ENCODE measurements around the gene A1BG. TPM values are rescaled to one million over a fixed set of nuclear protein-coding genes. Genes with fewer than 3 reads are reported as not detected.
A peak's percentile ranks its signal among the peaks of the same experiment; 100 is the strongest.
"Not testable (repeated sequence)": the region's sequence is repeated elsewhere in the genome, so short reads cannot be mapped to it uniquely, and the experiment has no call there.

Gene A1BG
- total and polyA plus RNA-seq, 4 donors, result 1.2 to 53.4 (median 18.6) TPM

GRCh38 chr19:58350001-58350861, 3.1 kb downstream of the A1BG start:
- H3K9ac ChIP-seq (ENCODE audit: insufficient read depth in 1 of 2, low read length in 2 of 2), result no peak overlapping the region
- no peak overlapping the region for H3K27ac ChIP-seq (ENCODE audit: low read depth in 1 of 2, low read length in 1 of 2)
- no peak overlapping the region for H3K4me3 ChIP-seq
- 35 to 53% methylated on average over 78 to 84 of the region's 84 CpGs for WGBS, 2 donors
- peaks cover 0 to 10% (median 2%) of the 10 kb centered on the region in 5 donors for H3K4me1 ChIP-seq (ENCODE audit: control insufficient read depth in 5 of 5, insufficient read depth in 5 of 5, low read length in 5 of 5)
- H3K36me3 ChIP-seq (ENCODE audit: control insufficient read depth in 4 of 4, insufficient read depth in 4 of 4, low read length in 4 of 4), result peaks cover 0 to 6% (median 0%) of the 10 kb centered on the region in 4 donors
- DNase-seq (peak in 2 of 3 donors; percentile 32 to 43), ATAC-seq (ENCODE audit: insufficient read depth, low FRiP score) (no peak)
- no peak for TF ChIP-seq CTCF (IDR thresholded peaks at IDR 0.05; ENCODE audit: control extremely low read depth, extremely low read depth)
- H3K9me3 ChIP-seq (ENCODE audit: control insufficient read depth in 4 of 4, insufficient read depth in 3 of 4, low read length in 3 of 4), result peaks cover 0 to 4% (median 0%) of the 10 kb centered on the region in 4 donors
- peaks cover 0 to 47% (median 47%) of the 10 kb centered on the region in 3 donors for H3K27me3 ChIP-seq (ENCODE audit: control insufficient read depth in 3 of 3, insufficient read depth in 3 of 3, low read length in 2 of 3)

DNA sequence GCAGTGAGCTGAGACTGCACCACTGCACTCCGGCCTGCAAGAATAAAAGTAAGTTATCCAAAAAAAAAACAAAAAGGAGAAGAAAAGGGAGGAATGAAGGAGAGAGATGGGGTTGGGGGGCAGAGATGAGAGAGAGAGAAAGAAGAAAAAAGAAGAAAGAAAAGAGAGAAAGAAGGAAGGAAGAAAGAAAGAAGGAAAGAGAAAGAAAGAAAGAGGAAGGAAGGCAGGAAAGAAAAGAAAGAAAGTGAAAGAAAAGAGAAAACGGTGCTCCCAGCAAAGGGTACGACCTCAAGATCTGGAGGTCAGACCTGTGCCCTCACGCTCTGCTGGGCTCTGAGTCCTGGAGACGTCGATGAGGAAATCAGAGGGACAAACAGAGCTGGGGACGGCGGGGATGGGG, 3.7 kb downstream of the A1BG start:
- no peak for DNase-seq
- WGBS, 2 donors, result 54 to 61% methylated on average over 8 of the region's 8 CpGs
- Histone ChIP-seq H3K4me1 (ENCODE audit: control insufficient read depth in 5 of 5, insufficient read depth in 5 of 5, low read length in 5 of 5) (peaks cover 0 to 7% (median 2%) of the 10 kb centered on the region in 5 donors), H3K27ac (ENCODE audit: low read depth in 1 of 2, low read length in 1 of 2) (no peak overlapping the region), H3K9me3 (ENCODE audit: control insufficient read depth in 4 of 4, insufficient read depth in 3 of 4, low read length in 3 of 4) (peaks cover 0 to 4% (median 0%) of the 10 kb centered on the region in 4 donors), H3K9ac (ENCODE audit: insufficient read depth in 1 of 2, low read length in 2 of 2) (no peak overlapping the region), H3K4me3 (no peak overlapping the region), H3K27me3 (ENCODE audit: control insufficient read depth in 3 of 3, insufficient read depth in 3 of 3, low read length in 2 of 3) (peaks cover 0 to 47% (median 47%) of the 10 kb centered on the region in 3 donors), H3K36me3 (ENCODE audit: control insufficient read depth in 4 of 4, insufficient read depth in 4 of 4, low read length in 4 of 4) (peaks cover 0 to 6% (median 0%) of the 10 kb centered on the region in 4 donors)
- no peak for ATAC-seq (ENCODE audit: insufficient read depth, low FRiP score)
- no peak for TF ChIP-seq CTCF (IDR thresholded peaks at IDR 0.05; ENCODE audit: control extremely low read depth, extremely low read depth)

- not testable (repeated sequence) for H3K36me3 ChIP-seq (ENCODE audit: control insufficient read depth in 4 of 4, insufficient read depth in 4 of 4, low read length in 4 of 4); DNase-seq; H3K27ac ChIP-seq (ENCODE audit: low read depth in 1 of 2, low read length in 1 of 2); H3K9me3 ChIP-seq (ENCODE audit: control insufficient read depth in 4 of 4, insufficient read depth in 3 of 4, low read length in 3 of 4); H3K9ac ChIP-seq (ENCODE audit: insufficient read depth in 1 of 2, low read length in 2 of 2); ATAC-seq (ENCODE audit: insufficient read depth, low FRiP score); H3K4me1 ChIP-seq (ENCODE audit: control insufficient read depth in 5 of 5, insufficient read depth in 5 of 5, low read length in 5 of 5)
- peak overlapping the region; percentile 66 for H3K4me3 ChIP-seq
- H3K27me3 ChIP-seq (ENCODE audit: control insufficient read depth in 3 of 3, insufficient read depth in 3 of 3, low read length in 2 of 3), result peaks cover 0 to 47% (median 47%) of the 10 kb centered on the region in 3 donors
- WGBS, 2 donors, result 14 to 20% methylated on average over 12 of the region's 12 CpGs
These were observed 5.2 kb downstream of the A1BG start for GRCh38 chr19:58348080-58348479.
